HepG2 (cell line): Measurements from ENCODE around the gene RPL37. TPM values are rescaled to one million over a fixed set of nuclear protein-coding genes. Genes with fewer than 3 reads are reported as not detected.

ENCODE experiments used
- ATF7 ChIP-seq, 2 experiments: fragments of 450-650 bp in 1 of 2; sonication (generic) in 1 of 2; formaldehyde crosslinking in 1 of 2; IDR thresholded peaks; 2 replicates each; pipeline versions ENCODE4 v1.4.0 to v1.6.1; 2016 to 2020; ENCODE audit warnings: antibody characterized with exemption in 1 of 2, mild to moderate bottlenecking in 1 of 2, missing genetic modification reagents in 1 of 2
- GLI4 ChIP-seq: sonication (generic); formaldehyde crosslinking; IDR thresholded peaks from 2 replicates; pipeline ENCODE4 v1.5.1; 2020; ENCODE audit warnings: missing genetic modification reagents, mild to moderate bottlenecking, moderate library complexity, borderline replicate concordance
- HNF4A ChIP-seq: sonication (generic); formaldehyde crosslinking; IDR thresholded peaks from 2 replicates; pipeline ENCODE4 v1.4.0; 2020; ENCODE audit warnings: missing genetic modification reagents
- RFXANK ChIP-seq: IDR thresholded peaks from 2 replicates; pipeline ENCODE4 v1.6.1; 2016
- SMC3 ChIP-seq: IDR thresholded peaks from 2 replicates; pipeline ENCODE4 v1.6.1; 2011; ENCODE audit warnings: low read length, improper control_type of control experiment
- ZBTB14 ChIP-seq: sonication (generic); formaldehyde crosslinking; IDR thresholded peaks from 2 replicates; pipeline ENCODE4 v1.4.0; 2020; ENCODE audit warnings: missing genetic modification reagents
- ZMAT3 ChIP-seq: sonication (generic); formaldehyde crosslinking; conservative IDR thresholded peaks from 2 replicates; pipeline ENCODE4 v1.7.0; 2021; ENCODE audit warnings: missing genetic modification reagents
- ZNF225 ChIP-seq: sonication (generic); formaldehyde crosslinking; IDR thresholded peaks from 2 replicates; pipeline ENCODE4 v1.4.0; 2020; ENCODE audit warnings: mild to moderate bottlenecking, missing genetic modification reagents
- ZNF337 ChIP-seq: sonication (generic); formaldehyde crosslinking; IDR thresholded peaks from 2 replicates; pipeline ENCODE4 v1.5.1; 2020; ENCODE audit warnings: missing genetic modification reagents, low read depth, mild to moderate bottlenecking, borderline replicate concordance
- ZNF33A ChIP-seq: sonication (generic); formaldehyde crosslinking; IDR thresholded peaks from 2 replicates; pipeline ENCODE4 v1.5.1; 2020; ENCODE audit warnings: missing genetic modification reagents, mild to moderate bottlenecking, moderate library complexity, borderline replicate concordance
- ZNF713 ChIP-seq: sonication (generic); formaldehyde crosslinking; IDR thresholded peaks from 2 replicates; pipeline ENCODE4 v1.4.0; 2020; ENCODE audit warnings: mild to moderate bottlenecking, missing genetic modification reagents
- ZNF747 ChIP-seq: sonication (generic); formaldehyde crosslinking; IDR thresholded peaks from 2 replicates; pipeline ENCODE4 v1.8.1; 2023; ENCODE audit warnings: missing genetic modification reagents, mild to moderate bottlenecking, borderline replicate concordance
- ZNF781 ChIP-seq: sonication (generic); formaldehyde crosslinking; IDR thresholded peaks from 2 replicates; pipeline ENCODE4 v1.5.1; 2020; ENCODE audit warnings: borderline replicate concordance, mild to moderate bottlenecking, missing genetic modification reagents; ENCODE audit errors: not compliant biosample characterization
- polyA plus RNA-seq, 8 experiments: library from polyadenylated mRNA; depleted of rRNA in 3 of 8; stranded (reverse) in 7 of 8; unstranded in 1 of 8; fragments of >200 nt; fragmentation: Illumina TruSeq in 4 of 8; extraction: Trizol in 4 of 8; gene quantifications; 2 replicates each; pipeline versions ENCODE4 v1.2.1 to v1.2.3, GENCODE V29; 2011 to 2016; ENCODE audit warnings: low read depth in 4 of 8, missing spikeins in 1 of 8, mixed read lengths in 1 of 8; ENCODE audit not compliant: insufficient read depth in 1 of 8
- total RNA-seq, 5 experiments: library from RNA; depleted of rRNA; stranded (reverse); fragments of >200 nt; fragmentation: Illumina TruSeq; extraction: Trizol; gene quantifications; 2 replicates each; pipeline ENCODE4 v1.2.3, GENCODE V29; 2016; ENCODE audit warnings: low read depth in 1 of 5
- TF ChIP-seq, protein P1 (sequence below): sonication (generic); formaldehyde crosslinking; IDR thresholded peaks from 2 replicates; pipeline ENCODE4 v1.4.0; 2020; ENCODE audit warnings: missing genetic modification reagents, mild to moderate bottlenecking, borderline replicate concordance
- TF ChIP-seq, protein P2 (sequence below): sonication (generic); formaldehyde crosslinking; IDR thresholded peaks from 2 replicates; pipeline ENCODE4 v1.9.0; 2021; ENCODE audit warnings: missing genetic modification reagents, borderline replicate concordance
- TF ChIP-seq, protein P3 (sequence below): sonication (generic); formaldehyde crosslinking; IDR thresholded peaks from 2 replicates; pipeline ENCODE4 v1.5.0; 2020; ENCODE audit warnings: mild to moderate bottlenecking, missing genetic modification reagents

Gene RPL37
- total and polyA plus RNA-seq, 2 of the 13 experiments (the other 11 are each of a cell fraction or from before 2014, with no cell fraction given) = 1,981 to 3,367 TPM

GRCh38 chr5:40834849-40835787, at the start of gene RPL37 (continued):
- 0 out of 2 replicates have a peak, but pooled peaks have one; percentile 64 for TF ChIP-seq RFXANK (CRISPR knock-in tag)
- 0 out of 2 replicates have a peak, but pooled peaks have one; percentile 95 for TF ChIP-seq ZNF337 (CRISPR knock-in tag)
- TF ChIP-seq HNF4A (CRISPR knock-in tag) = peak; percentile 45
- TF ChIP-seq, protein P1, sequence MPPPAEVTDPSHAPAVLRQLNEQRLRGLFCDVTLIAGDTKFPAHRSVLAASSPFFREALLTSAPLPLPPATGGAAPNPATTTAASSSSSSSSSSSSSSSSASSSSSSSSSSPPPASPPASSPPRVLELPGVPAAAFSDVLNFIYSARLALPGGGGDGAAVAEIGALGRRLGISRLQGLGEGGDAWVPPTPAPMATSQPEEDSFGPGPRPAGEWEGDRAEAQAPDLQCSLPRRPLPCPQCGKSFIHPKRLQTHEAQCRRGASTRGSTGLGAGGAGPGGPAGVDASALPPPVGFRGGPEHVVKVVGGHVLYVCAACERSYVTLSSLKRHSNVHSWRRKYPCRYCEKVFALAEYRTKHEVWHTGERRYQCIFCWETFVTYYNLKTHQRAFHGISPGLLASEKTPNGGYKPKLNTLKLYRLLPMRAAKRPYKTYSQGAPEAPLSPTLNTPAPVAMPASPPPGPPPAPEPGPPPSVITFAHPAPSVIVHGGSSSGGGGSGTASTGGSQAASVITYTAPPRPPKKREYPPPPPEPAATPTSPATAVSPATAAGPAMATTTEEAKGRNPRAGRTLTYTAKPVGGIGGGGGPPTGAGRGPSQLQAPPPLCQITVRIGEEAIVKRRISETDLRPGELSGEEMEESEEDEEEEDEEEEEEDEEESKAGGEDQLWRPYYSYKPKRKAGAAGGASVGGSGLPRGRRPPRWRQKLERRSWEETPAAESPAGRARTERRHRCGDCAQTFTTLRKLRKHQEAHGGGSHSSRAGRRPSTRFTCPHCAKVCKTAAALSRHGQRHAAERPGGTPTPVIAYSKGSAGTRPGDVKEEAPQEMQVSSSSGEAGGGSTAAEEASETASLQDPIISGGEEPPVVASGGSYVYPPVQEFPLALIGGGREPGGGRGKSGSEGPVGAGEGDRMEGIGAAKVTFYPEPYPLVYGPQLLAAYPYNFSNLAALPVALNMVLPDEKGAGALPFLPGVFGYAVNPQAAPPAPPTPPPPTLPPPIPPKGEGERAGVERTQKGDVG (CRISPR knock-in tag) = peak; percentile 82; the same call in 1 of the 2 replicates
- TF ChIP-seq, protein P2, sequence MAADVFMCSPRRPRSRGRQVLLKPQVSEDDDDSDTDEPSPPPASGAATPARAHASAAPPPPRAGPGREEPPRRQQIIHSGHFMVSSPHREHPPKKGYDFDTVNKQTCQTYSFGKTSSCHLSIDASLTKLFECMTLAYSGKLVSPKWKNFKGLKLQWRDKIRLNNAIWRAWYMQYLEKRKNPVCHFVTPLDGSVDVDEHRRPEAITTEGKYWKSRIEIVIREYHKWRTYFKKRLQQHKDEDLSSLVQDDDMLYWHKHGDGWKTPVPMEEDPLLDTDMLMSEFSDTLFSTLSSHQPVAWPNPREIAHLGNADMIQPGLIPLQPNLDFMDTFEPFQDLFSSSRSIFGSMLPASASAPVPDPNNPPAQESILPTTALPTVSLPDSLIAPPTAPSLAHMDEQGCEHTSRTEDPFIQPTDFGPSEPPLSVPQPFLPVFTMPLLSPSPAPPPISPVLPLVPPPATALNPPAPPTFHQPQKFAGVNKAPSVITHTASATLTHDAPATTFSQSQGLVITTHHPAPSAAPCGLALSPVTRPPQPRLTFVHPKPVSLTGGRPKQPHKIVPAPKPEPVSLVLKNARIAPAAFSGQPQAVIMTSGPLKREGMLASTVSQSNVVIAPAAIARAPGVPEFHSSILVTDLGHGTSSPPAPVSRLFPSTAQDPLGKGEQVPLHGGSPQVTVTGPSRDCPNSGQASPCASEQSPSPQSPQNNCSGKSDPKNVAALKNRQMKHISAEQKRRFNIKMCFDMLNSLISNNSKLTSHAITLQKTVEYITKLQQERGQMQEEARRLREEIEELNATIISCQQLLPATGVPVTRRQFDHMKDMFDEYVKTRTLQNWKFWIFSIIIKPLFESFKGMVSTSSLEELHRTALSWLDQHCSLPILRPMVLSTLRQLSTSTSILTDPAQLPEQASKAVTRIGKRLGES (CRISPR knock-in tag) = no peak
- TF ChIP-seq GLI4 (CRISPR knock-in tag) = 0 out of 2 replicates have a peak, but pooled peaks have one; percentile 40
- no peak for TF ChIP-seq ZNF33A
- no peak for TF ChIP-seq ATF7 (IDR thresholded peaks at IDR 0.05)
- peak; percentile 48; the same call in 1 of the 2 replicates for TF ChIP-seq ATF7 (CRISPR knock-in tag; IDR thresholded peaks at IDR 0.05)
- TF ChIP-seq ZNF747 (CRISPR knock-in tag) = peak; percentile 98
- TF ChIP-seq ZMAT3 (CRISPR knock-in tag) = peak; percentile 70; the same call in 1 of the 2 replicates
- TF ChIP-seq ZNF781 = peak; percentile 70
- no peak for TF ChIP-seq ZBTB14 (CRISPR knock-in tag)
- TF ChIP-seq SMC3 = no peak
- no peak; the same call in 1 of the 2 replicates for TF ChIP-seq ZNF713 (CRISPR knock-in tag)
- TF ChIP-seq, protein P3, sequence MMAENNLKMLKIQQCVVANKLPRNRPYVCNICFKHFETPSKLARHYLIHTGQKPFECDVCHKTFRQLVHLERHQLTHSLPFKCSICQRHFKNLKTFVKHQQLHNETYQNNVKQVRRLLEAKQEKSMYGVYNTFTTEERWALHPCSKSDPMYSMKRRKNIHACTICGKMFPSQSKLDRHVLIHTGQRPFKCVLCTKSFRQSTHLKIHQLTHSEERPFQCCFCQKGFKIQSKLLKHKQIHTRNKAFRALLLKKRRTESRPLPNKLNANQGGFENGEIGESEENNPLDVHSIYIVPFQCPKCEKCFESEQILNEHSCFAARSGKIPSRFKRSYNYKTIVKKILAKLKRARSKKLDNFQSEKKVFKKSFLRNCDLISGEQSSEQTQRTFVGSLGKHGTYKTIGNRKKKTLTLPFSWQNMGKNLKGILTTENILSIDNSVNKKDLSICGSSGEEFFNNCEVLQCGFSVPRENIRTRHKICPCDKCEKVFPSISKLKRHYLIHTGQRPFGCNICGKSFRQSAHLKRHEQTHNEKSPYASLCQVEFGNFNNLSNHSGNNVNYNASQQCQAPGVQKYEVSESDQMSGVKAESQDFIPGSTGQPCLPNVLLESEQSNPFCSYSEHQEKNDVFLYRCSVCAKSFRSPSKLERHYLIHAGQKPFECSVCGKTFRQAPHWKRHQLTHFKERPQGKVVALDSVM (CRISPR knock-in tag) = peak; percentile 79
- peak; percentile 88; the same call in 1 of the 2 replicates for TF ChIP-seq ZNF225 (CRISPR knock-in tag)
